ENCODE data around the gene AASDH. TPM values are rescaled to one million over a fixed set of nuclear protein-coding genes. Genes with fewer than 3 reads are reported as not detected.

The AASDH gene
- total RNA-seq, 1 donor from 2014 or later = 5.0 TPM

- no peak for ATAC-seq (ENCODE audit: poor library complexity)
- intact Hi-C loops (cut with DNase I) = no loop called here
- DNase-seq = no peak
Measured at GRCh38 chr4:56298236-56298635, 89.1 kb downstream of the AASDH start.

- ATAC-seq (ENCODE audit: poor library complexity) (no peak), DNase-seq (no peak)
- intact Hi-C loops (cut with DNase I) = no loop called here
Measured at GRCh38 chr4:56297776-56298175, 89.5 kb downstream of the AASDH start.

GRCh38 chr4:56296526-56296925 lies 90.8 kb downstream of the AASDH start:
- DNase-seq = no peak

GRCh38 chr4:56293121-56293520 lies 94.2 kb downstream of the AASDH start:
- no peak for DNase-seq
- ATAC-seq (ENCODE audit: poor library complexity) = no peak
- intact Hi-C loops (cut with DNase I) = no loop called here

More at GRCh38 chr4:56296526-56296925, 90.8 kb downstream of the AASDH start:
- intact Hi-C loops (cut with DNase I) = no loop called here
- ATAC-seq (ENCODE audit: poor library complexity) = no peak

GRCh38 chr4:56289934-56290333 lies 97.4 kb downstream of the AASDH start:
- intact Hi-C loops (cut with DNase I) = no loop called here
- ATAC-seq (ENCODE audit: poor library complexity) = peak; percentile 41
- no peak for DNase-seq

- DNase-seq (no peak), ATAC-seq (ENCODE audit: poor library complexity) (no peak)
- intact Hi-C loops (cut with DNase I) = no loop called here
Measured at GRCh38 chr4:56288663-56289062, 98.6 kb downstream of the AASDH start.

Other genes with a start within 250 kb of the AASDH start
- gene PPAT, start 48.1 kb upstream of the AASDH start, total RNA-seq = 2.3 TPM
- gene PAICS, start 48.8 kb upstream of the AASDH start, total RNA-seq = 19.1 TPM
- gene SRP72, start 80.1 kb upstream of the AASDH start, total RNA-seq = 30.5 TPM
- gene ARL9, start 118.3 kb upstream of the AASDH start, total RNA-seq = not detected

Data from Right ventricle myocardium superior (tissue), 1 donor.